Measurements from ENCODE around the gene CHRM1.

Gene CHRM1

DNA sequence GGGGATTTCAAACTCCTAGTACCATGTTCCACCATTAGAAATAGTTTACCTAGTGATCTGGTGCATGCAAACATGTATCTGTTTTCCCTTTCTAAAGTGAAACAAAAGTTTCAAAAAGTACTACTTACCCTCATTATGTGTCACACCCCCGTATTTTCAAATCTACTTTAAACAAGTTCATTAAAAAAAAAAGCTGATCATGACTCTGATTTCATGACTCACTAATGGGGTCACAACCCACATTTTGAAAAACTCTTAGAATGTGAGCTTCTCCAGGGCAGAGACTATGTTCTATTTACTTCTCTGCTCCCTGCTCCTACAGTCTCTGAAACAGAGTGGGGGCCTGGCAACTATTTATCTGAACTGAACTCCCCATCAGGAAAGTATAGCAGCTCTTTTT lies 18.2 kb downstream of the CHRM1 start:
- no peak for DNase-seq

DNA sequence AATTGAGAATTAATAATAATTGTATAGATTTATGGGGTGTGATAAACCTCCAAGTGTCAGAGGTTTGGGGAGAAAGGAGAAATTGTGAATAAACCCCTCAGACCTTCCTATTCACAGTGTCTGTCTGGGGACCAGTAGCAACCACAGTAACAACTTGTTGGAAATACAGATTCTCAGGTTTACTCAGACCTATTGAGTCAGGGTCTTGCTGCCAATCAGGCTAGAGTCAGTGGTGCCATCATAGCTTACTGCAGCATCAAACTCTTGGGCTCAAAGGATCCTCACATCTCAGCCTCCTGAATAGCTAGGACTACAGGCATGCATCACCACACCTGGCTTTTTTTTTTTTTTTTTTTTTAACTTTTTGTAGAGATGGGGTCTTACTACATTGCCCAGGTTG lies 23.1 kb downstream of the CHRM1 start:
- no peak for DNase-seq

DNA sequence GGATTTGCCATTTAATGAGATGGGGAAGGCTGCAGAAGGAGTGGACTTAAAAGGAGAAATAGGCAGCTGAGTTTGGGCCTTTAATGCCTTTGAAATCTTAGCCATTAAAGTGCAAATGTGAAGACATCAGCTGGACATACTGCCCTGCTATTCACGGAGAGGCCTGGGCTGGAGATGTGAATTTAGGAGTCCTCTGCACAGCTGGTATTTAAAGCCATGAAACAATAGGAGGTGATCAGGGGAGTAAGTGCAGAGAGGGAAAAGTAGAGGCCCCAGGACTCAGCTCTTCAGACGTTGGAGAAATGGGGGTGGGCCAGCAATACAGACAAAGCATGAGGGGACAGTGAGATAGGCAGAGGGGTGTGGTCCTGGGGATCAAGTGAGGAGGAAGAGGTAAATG lies 23.9 kb downstream of the CHRM1 start:
- no peak for DNase-seq

DNA sequence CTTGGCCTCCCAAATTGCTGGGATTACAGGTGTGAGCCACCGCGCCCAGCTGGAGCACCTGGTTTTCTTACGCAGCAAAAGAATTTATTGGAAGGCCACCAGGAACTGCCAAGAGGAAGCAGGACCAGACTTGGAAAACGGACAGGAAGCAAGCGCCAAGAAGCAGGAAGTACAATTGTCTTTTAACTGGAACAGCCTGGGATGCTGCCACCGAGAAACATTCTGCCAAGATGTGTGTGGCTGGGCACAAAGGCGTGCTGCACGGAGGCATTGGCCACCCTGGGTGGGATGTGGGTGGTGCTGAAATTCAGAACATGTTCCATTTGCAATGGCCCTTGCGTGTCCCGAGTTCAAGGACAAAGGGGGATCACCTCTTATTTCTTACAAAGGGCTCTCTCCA lies 25.1 kb downstream of the CHRM1 start:
- DNase-seq: no peak

DNA sequence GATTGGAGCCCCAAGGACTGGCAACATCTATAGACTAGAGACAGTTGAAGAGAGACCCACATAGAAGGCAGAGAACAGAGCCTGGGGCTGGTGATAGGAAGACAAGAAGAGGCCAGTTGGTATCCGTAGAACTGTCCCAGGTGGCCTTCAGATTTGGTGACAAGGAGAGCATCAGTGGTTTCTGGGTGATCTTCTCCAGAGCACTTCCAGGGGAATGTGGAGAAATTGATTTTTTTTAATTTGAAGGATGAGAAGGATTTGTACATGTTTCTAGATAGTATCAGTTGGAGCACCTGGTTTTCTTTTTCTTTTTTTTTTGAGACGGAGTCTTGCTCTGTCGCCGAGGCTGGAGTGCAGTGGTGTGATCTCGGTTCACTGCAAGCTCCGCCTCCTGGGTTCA lies 25.7 kb downstream of the CHRM1 start:
- DNase-seq: no peak

DNA sequence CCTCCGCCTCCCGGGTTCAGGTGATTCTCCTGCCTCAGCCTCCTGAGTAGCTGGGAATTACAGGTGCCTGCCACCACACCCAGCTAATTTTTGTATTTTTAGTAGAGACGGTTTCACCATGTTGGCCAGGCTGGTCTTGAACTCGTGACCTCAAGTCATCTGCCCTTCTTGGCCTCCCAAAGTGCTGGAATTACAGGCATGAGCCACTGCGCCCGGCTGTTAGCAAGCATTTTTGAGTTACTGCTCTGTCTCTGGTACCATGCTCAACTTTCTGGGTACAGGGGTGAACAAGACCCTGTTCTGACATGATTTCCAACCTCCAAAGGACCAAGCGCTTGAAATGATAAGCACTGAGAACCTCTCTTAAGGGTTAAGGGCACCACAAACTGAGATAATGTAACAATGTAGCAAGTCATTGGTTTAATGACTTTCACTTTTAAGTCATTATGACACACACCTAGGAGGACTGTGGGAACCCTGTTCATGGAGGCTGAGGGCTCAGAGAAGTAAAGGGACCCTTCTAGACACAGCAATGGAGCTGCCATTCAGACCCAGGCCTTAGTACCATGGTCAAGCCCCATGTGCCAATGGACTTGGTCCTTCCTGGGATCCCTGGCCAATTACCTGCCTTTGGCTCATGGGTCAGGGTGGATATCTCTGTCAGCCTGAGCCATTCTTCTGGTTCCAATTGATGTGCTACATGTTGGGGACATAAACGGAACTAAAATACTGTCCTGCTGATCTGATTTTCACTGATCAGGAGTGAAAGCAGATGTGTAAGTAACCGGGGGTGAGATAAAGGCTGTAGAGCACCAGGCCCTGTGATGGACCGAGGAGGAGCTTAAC lies 28.9 kb downstream of the CHRM1 start:
- DNase-seq: no peak

DNA sequence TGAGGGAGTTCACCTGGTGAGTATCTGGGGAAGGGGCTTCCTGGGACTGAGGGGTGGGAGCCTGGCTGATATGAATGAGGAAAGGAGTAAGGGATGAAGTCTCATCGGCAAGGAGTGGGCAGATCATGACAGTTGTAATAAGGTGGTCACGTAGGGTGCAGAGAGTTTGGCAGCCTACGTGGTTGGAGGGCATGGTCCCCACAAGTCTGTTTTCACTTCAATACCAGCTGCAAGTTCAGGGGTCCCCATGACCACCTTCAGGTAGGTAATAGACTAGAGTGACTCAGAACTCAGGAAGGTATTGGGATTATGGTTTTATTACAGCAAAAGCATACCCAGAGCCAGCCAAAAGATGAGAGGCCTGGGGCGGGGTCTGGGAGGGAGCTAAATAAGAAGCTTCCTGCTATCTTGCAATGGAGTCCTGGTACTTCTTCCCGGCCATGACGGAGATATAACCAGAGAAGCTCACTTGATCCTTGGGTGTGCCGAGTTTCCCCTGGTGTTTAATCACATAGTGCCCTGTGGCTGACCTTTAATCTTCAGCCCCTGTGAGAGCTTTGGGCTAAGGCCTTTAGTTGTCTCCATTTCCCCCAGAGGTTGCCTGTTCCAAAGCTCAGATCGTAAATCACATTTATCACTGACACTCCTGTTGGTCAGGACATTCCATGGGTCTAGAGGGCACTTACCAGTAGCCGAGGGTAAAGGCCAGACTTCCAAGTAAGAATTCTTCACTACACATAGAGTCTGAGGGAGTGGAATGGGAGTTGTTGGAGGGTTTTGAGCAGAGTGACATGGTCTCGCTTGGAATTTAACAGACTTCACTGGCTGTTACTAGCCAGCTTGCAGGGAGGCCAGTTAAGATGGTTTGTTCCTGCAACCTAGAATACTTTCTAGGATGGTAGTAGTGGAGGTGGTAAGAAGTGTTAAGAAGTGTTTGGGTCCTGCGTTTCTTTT lies 31.4 kb downstream of the CHRM1 start:
- no peak for DNase-seq

DNA sequence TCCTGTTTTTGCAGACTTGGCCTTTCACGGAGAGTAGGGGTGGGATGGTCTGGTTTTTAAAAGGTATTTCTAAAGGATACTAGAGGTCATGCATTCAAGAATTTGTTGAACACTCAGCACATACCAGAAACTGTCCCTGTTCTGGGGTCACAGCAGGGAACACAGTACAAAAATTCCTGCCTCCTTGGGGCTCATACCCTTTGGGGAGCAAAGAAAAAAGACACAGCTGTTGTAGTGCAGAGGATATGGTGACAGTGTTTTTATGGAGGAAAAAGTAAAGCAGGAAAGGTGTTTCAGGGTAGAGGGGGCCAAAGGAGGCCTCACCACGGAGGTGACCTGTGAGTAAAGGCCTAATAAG lies 32.1 kb downstream of the CHRM1 start:
- no peak for DNase-seq

DNA sequence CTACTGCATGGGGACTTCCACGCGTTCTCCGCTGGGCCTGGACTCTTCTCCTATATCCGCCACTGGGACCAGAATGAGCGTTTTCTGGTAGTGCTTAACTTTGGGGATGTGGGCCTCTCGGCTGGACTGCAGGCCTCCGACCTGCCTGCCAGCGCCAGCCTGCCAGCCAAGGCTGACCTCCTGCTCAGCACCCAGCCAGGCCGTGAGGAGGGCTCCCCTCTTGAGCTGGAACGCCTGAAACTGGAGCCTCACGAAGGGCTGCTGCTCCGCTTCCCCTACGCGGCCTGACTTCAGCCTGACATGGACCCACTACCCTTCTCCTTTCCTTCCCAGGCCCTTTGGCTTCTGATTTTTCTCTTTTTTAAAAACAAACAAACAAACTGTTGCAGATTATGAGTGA lies 32.8 kb downstream of the CHRM1 start:
- DNase-seq: no peak

DNA sequence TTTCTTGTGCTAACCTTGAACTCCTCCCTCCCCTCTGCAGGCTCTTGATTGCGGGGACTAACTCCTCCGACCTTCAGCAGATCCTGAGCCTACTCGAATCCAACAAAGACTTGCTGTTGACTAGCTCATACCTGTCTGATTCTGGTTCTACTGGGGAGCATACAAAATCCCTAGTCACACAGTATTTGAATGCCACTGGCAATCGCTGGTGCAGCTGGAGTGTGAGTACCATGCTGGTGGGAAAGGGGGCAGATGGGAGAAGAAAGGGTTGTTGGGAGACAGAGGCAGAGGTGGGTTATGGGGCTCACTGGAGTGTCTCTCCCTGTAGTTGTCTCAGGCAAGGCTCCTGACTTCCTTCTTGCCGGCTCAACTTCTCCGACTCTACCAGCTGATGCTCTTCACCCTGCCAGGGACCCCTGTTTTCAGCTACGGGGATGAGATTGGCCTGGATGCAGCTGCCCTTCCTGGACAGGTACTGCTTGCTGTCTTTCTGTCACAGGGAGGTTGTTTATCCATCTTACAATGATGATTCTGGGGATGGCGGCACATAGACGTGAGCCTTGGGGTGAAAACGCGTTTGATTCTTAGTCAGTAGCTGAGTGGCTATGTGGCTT lies 35.9 kb downstream of the CHRM1 start:
- no peak for DNase-seq

DNA sequence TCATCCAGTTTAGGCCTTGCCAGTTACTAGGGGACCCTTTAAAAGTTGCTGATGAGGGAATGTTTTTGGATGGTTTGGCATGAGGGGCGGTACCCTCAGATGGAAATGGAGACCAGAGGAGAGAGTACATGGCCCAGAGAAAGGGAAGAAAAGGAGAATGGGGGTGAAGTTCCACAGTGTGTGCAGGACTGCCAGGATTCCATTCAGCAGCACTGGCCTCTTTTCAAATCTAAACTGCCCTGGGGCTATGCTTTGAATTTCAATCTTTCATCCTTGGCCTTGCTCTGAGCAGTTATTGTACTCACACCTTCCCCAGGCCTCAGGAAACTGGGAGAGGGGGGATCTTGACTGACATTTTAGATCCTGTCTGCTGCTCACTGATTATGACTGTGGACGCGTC lies 37.5 kb downstream of the CHRM1 start:
- DNase-seq: no peak

DNA sequence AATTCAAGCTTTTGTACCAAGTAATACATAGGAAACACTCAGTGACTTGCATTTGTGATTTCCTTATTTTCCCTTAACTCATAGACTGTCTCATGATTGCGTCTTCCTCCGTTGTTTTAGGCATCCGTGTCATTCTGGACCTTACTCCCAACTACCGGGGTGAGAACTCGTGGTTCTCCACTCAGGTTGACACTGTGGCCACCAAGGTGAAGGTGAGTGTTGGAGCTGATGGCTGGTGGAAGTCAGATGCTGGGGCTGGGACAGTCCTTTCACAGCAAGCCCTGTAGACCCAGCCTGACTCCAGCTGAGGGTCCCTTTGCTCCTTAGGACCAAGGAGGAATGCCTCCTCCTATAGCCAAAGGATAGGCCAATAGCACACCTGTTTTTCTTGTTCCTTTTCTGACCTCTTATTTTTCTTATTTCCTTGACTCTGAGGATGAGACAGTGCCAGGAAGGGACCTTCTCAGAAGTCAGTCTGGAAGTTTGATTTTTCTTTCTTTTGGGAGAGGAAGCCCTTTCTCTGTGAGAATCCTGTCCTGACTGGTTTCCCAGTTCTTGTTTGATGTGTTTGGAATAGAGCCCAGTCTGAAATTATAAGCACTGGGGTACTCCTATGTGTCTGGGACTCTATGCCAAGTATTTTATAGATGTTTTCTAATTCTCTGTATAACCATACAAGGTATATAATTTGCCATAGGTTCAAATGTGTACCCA lies 38.2 kb downstream of the CHRM1 start:
- no peak for DNase-seq

DNA sequence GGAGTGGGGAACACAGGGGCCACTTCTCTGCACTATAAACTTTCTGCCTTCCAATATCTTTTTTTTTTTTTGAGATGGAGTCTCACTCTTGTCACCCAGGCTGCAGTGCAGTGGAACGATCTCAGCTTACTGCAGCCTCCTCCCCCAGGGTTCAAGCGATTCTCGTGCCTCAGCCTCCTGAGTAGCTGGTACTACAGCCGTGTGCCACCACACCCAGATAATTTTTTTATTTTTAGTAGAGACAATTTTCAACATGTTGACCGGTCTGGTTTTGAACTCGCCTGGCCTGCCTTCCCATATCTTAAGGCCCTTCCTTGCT lies 38.8 kb downstream of the CHRM1 start:
- no peak for DNase-seq

DNA sequence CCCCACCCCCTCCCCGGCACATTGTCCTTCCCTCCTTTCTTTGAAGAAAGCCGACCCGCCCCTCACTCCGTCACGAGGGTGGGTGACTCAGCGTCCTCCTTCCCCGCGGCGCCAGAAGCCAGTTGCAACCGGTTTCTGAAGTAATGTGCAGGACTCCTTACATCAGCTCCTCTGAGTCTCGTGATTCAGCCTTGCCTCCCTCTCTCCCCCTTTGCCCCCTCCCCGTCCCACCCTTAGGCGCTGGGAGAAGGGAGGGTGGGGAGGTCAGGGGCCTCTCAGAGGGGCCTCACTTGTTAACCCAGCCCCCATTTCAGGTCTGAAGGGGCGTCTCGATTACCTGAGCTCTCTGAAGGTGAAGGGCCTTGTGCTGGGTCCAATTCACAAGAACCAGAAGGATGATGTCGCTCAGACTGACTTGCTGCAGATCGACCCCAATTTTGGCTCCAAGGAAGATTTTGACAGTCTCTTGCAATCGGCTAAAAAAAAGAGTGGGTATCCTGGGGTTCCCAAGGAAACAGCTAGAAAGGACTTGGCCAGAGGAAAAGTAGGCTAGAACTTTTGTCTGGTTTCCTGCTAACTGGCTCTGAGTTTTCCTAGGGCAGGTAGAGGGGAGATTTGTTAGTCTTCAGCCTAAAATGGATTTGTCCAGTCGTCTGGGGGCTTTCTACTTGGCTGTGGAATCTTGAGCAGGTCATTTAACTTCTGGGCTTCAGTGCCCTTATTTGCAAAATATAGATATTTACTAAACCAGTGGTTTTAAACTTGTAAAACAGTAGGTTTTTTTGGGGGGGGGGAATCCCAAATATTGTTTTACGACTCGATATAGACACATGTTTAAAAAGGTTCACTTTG lies 39.4 kb downstream of the CHRM1 start:
- peak; percentile 79 for DNase-seq

DNA sequence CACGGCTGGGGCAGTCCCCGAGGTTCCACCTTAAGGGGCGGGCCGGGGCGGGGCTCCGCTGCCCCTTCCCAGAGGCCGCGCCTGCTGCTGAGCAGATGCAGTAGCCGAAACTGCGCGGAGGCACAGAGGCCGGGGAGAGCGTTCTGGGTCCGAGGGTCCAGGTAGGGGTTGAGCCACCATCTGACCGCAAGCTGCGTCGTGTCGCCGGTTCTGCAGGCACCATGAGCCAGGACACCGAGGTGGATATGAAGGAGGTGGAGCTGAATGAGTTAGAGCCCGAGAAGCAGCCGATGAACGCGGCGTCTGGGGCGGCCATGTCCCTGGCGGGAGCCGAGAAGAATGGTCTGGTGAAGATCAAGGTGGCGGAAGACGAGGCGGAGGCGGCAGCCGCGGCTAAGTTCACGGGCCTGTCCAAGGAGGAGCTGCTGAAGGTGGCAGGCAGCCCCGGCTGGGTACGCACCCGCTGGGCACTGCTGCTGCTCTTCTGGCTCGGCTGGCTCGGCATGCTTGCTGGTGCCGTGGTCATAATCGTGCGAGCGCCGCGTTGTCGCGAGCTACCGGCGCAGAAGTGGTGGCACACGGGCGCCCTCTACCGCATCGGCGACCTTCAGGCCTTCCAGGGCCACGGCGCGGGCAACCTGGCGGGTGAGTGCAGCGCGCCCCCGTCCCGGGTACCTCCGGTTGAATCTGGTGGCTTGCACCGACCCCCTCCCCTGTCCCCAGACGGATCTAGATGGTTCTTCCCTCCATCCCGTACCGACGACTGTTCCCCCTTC lies 40.2 kb downstream of the CHRM1 start, which contains the start of gene SLC3A2:
Gene SLC3A2, plus strand, starts transcription at position 94 of the 776 bp plus-strand sequence. Its CDS starts 128 bp downstream, at position 222.
- DNase-seq: peak; percentile 79

DNA sequence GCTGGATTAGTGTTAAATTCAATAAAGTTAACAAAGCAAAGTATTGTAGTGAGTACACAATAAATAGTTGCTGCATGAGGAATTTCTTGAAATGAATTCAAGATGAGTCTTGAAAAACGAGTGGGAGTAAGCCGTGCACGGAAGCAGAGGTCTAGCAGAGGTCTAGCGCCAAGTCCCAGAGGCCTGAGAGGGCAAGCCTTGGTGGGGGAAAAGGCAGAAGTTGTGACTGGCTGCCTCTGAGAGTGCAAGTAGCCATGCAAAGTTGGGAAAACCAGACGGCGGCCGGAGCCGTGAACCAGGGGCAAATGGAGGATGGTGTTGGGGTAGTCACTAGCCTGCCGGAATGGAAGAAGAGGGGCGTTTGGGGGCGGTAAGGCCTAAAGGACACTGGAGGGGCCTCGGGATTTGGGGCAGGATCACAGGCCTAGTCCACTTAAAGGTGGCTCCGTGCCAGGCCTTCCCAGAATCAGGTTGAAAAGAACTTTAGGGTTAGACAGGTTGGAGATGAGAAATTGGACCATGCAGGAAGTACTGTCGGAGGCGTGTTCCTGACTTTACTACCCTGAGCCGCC lies 40.8 kb downstream of the CHRM1 start:
- DNase-seq: no peak

DNA sequence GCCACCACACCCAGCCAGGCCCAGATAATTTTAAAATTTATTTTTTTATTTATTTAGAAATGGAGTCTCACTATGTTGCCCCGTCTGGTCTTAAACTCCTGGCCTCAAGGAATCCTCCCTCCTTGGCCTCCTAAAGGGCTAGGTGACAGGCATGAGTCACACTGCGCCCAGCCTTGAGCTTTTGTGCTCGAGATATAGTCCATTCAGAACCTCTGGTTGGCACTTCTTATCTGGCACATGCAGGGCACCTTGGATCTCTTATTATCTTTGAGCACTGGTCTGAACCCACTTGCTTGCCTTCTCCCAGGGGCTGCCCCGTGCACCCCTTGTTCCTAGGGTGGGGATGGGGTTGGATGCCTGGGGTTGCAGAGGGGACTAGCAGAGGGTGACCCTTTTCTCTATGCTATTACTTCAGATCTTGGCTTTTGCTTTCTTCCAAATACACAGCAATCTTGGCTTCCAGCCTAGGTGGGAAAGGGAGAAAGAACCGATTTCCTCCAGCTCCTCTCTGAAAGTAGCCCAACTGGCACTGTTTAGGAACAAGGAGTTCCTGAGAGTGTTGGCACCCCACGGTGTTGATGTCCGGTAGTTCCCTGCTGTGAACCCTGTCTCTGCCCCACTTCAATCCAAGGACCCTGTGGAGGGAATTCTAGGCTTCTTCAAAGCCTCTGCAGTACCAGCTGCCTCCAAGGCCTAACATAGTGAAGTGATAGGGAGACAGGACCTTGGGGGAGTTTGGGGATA lies 41.8 kb downstream of the CHRM1 start:
- no peak for DNase-seq

DNA sequence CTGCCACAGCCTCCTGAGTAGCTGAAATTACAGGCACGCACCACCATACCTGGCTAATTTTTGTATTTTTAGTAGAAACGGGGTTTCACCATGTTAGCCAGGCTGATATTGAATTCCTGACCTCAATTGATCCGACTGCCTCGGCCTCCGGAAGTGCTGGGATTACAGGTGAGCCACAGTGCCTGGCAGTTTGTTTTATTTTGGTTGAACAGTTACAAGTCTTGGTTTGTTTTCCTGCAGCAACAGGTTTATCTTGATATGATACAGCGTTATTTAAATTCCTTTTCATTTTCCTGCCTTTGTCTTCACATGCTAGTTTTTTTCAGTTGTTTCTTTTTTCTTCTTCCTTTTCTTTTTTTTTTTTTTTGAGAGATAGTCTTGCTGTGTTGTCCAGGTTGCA lies 44.5 kb downstream of the CHRM1 start:
- DNase-seq: no peak

DNA sequence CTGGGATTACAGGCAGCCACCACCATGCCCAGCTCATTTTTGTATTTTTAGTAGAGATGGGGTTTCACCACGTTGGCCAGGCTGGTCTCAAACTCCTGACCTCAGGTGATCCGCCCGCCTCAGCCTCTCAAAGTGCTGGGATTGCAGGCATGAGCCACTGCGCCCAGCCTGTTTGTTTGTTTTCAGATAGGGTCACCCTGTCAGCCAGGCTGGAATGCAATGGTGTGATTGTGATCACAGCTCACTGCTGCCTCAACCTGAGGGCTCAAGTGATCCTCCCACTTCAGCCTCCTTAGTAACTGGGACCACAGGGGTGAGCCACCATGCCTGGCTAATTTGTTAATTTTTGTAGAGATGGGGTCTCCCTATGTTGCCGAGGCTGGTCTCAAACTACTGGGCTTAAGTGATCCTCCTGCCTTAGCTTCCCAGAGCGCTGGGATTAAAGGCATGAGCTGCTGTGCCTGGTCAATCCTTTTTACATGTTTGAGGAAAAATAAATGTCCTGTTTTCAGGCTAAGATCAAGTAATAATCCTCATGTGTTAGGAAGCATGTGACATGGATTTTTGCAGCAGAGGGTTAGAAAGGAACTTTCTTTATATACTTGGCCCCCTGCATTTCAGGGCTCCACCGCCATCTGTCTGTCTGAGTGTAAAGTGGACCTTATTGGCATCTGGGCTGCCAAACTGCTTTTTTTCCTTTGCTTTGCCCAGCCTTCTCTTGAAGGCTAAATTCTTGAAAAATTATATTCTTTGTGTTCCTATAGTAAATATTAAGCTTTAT lies 45.3 kb downstream of the CHRM1 start:
- DNase-seq: no peak

Measured in NCI-H1694 treated with DMSO at 0.1 percent for 48 hours (cell line).